Left ventricle myocardium inferior (tissue), 1 donor: ENCODE data around the gene HIPK4. TPM values are rescaled to one million over a fixed set of nuclear protein-coding genes. Genes with fewer than 3 reads are reported as not detected.
"Not testable (repeated sequence)": the region's sequence is repeated elsewhere in the genome, so short reads cannot be mapped to it uniquely, and the experiment has no call there.

Experiments
- DNase-seq: peaks from one replicate; pipeline ENCODE4 v3.0.0-alpha.2; 2020
- H3K27ac ChIP-seq: fragments of 200-600 bp; replicated peaks from 2 replicates; pipeline ENCODE4 v1.8.0; 2021
- H3K27me3 ChIP-seq: fragments of 200-600 bp; 2 replicates; pipeline ENCODE4 v1.8.0; 2021; ENCODE audit warnings: low read depth
- H3K36me3 ChIP-seq: fragments of 200-600 bp; 2 replicates; pipeline ENCODE4 v1.8.0; 2021
- H3K4me1 ChIP-seq: fragments of 200-600 bp; 2 replicates; pipeline ENCODE4 v1.8.0; 2021
- H3K4me3 ChIP-seq: fragments of 200-600 bp; 2 replicates; pipeline ENCODE4 v1.8.0; 2021; ENCODE audit warnings: mild to moderate bottlenecking, moderate library complexity
- H3K9me3 ChIP-seq: fragments of 200-600 bp; replicated peaks from 2 replicates; pipeline ENCODE4 v1.8.0; 2021
- intact Hi-C: fragments of 100-400 bp; cut with micrococcal nuclease; formaldehyde crosslinking; loops from one replicate; pipeline ENCODE4 v1.11.0; 2022
- long read RNA-seq: library from polyadenylated mRNA; unstranded; transcript quantifications from one replicate; pipeline ENCODE4 v2.0.0, GENCODE V29; 2021
- total RNA-seq: library from RNA; stranded (reverse); fragmentation: NEBNext Ultra II Directional; extraction: Animal tissue kit (Norgen Biotek cat#: 25700); gene quantifications from one replicate; pipeline ENCODE4 v1.2.1, GENCODE V29; 2021
- TF ChIP-seq, protein P1 (sequence below): fragments of 200-600 bp; IDR thresholded peaks from 2 replicates; pipeline ENCODE4 v1.8.0; 2021; ENCODE audit warnings: antibody characterized with exemption, mild to moderate bottlenecking, borderline replicate concordance
- donor health status: DM: no; HTN: yes; CAD: no; lungs with severe emphysema.

Gene HIPK4, protein sequence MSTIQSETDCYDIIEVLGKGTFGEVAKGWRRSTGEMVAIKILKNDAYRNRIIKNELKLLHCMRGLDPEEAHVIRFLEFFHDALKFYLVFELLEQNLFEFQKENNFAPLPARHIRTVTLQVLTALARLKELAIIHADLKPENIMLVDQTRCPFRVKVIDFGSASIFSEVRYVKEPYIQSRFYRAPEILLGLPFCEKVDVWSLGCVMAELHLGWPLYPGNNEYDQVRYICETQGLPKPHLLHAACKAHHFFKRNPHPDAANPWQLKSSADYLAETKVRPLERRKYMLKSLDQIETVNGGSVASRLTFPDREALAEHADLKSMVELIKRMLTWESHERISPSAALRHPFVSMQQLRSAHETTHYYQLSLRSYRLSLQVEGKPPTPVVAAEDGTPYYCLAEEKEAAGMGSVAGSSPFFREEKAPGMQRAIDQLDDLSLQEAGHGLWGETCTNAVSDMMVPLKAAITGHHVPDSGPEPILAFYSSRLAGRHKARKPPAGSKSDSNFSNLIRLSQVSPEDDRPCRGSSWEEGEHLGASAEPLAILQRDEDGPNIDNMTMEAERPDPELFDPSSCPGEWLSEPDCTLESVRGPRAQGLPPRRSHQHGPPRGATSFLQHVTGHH
- not detected for total RNA-seq
- long read RNA-seq, result 0 reads

- TF ChIP-seq, protein P1, sequence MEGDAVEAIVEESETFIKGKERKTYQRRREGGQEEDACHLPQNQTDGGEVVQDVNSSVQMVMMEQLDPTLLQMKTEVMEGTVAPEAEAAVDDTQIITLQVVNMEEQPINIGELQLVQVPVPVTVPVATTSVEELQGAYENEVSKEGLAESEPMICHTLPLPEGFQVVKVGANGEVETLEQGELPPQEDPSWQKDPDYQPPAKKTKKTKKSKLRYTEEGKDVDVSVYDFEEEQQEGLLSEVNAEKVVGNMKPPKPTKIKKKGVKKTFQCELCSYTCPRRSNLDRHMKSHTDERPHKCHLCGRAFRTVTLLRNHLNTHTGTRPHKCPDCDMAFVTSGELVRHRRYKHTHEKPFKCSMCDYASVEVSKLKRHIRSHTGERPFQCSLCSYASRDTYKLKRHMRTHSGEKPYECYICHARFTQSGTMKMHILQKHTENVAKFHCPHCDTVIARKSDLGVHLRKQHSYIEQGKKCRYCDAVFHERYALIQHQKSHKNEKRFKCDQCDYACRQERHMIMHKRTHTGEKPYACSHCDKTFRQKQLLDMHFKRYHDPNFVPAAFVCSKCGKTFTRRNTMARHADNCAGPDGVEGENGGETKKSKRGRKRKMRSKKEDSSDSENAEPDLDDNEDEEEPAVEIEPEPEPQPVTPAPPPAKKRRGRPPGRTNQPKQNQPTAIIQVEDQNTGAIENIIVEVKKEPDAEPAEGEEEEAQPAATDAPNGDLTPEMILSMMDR, result no peak
- Histone ChIP-seq H3K9me3 (no peaks in the 10 kb centered on the region), H3K27me3 (no peaks in the 10 kb centered on the region), H3K4me3 (no peak within 1 kb of the TSS), H3K27ac (no peak within 1 kb of the TSS), H3K4me1 (peaks cover 3% of the 10 kb centered on the region), H3K36me3 (no peaks in the 10 kb centered on the region)
- intact Hi-C loops, result no loop called here
- no peak for DNase-seq
Observed at GRCh38 chr19:40390084-40390742, at the start of gene HIPK4. HIPK4 (minus strand) TSS chr19:40390181; CDS start chr19:40389902, 279 bp downstream.

GRCh38 chr19:40438284-40438683 lies 48.3 kb upstream of the HIPK4 start:
- Histone ChIP-seq H3K9me3 (no peaks in the 10 kb centered on the region), H3K27ac (no peak overlapping the region), H3K4me3 (no peak overlapping the region), H3K27me3 (no peaks in the 10 kb centered on the region), H3K36me3 (peaks cover 23% of the 10 kb centered on the region), H3K4me1 (peaks cover 42% of the 10 kb centered on the region)
- intact Hi-C loops, result no loop called here
- TF ChIP-seq, protein P1, result no peak
- no peak for DNase-seq

- Histone ChIP-seq H3K9me3 (no peaks in the 10 kb centered on the region), H3K27me3 (no peaks in the 10 kb centered on the region), H3K36me3 (no peaks in the 10 kb centered on the region), H3K27ac (peak overlapping the region; percentile 97), H3K4me1 (peaks cover 25% of the 10 kb centered on the region), H3K4me3 (peak overlapping the region; percentile 63)
- intact Hi-C loops, result no loop called here
- DNase-seq, result peak; percentile 89
- TF ChIP-seq, protein P1, result no peak
Observed at GRCh38 chr19:40433391-40434216, 43.6 kb upstream of the HIPK4 start.

- H3K27me3 ChIP-seq, DNase-seq, H3K36me3 ChIP-seq, H3K9me3 ChIP-seq, intact Hi-C loops: not testable (repeated sequence)
- peak overlapping the region; percentile 97 for H3K27ac ChIP-seq
- H3K4me1 ChIP-seq, result peaks cover 25% of the 10 kb centered on the region
- H3K4me3 ChIP-seq, result peak overlapping the region; percentile 63
Observed at GRCh38 chr19:40432760-40433159, 42.8 kb upstream of the HIPK4 start.

- DNase-seq, result no peak
- H3K4me3 ChIP-seq, result no peak overlapping the region
- peak overlapping the region; percentile 97 for H3K27ac ChIP-seq
Observed at GRCh38 chr19:40431698-40432097, 41.7 kb upstream of the HIPK4 start.

DNA sequence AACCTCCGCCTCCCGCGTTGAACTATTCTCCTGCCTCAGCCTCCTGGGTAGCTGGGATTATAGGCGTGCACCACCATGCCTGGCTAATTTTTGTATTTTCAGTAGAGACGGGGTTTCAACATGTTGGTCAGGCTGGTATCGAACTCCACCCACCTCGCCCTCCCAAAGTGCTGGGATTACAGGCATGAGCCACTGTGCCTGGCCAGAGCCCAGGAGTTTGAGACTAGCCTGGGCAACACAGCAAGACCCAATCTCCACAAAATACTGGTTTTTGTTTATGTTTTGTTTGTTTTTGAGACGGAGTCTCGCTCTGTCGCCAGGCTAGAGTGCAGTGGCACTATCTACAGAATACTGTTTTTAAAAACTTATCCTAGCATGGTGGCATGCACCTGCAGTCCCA lies 40.3 kb upstream of the HIPK4 start:
- H3K27me3 ChIP-seq, H3K9me3 ChIP-seq, H3K36me3 ChIP-seq, H3K4me3 ChIP-seq, DNase-seq, H3K27ac ChIP-seq, intact Hi-C loops: not testable (repeated sequence)
- peaks cover 37% of the 10 kb centered on the region for H3K4me1 ChIP-seq

More at GRCh38 chr19:40431698-40432097, 41.7 kb upstream of the HIPK4 start:
- TF ChIP-seq, protein P1, result no peak
- Histone ChIP-seq H3K27me3 (no peaks in the 10 kb centered on the region), H3K36me3 (no peaks in the 10 kb centered on the region), H3K4me1 (peaks cover 28% of the 10 kb centered on the region), H3K9me3 (no peaks in the 10 kb centered on the region)
- intact Hi-C loops, result no loop called here

DNA sequence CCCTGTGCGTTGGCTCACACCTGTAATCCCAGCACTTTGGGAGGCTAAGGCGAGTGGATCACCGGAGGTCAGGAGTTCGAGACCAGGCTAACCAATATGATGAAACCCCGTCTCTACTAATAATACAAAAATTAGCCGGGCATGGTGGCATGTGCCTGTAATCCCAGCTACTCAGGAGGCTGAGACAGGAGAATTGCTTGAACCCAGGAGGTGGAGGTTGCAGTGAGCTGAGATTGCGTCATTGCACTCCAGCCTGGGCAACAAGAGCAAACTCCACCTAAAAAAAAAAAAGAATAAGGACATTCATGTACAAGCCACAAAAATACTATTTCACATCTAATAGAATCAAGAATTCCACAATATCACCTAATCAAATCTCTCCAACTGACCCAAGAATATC lies 38.2 kb upstream of the HIPK4 start:
- intact Hi-C loops, H3K36me3 ChIP-seq, H3K4me3 ChIP-seq: not testable (repeated sequence)

More for the DNA sequence above, 38.2 kb upstream of the HIPK4 start:
- not testable (repeated sequence) for H3K27me3 ChIP-seq, H3K9me3 ChIP-seq, DNase-seq, H3K27ac ChIP-seq
- H3K4me1 ChIP-seq, result peaks cover 47% of the 10 kb centered on the region
